Measurements from ENCODE around the gene GRIA1. TPM values are rescaled to one million over a fixed set of nuclear protein-coding genes. Genes with fewer than 3 reads are reported as not detected.

Gene GRIA1
- polyA plus RNA-seq, 2 donors: 0.01 TPM; not detected in 1

- Histone ChIP-seq H3K9me3 (ENCODE audit: control insufficient read depth in 2 of 2, insufficient read depth in 1 of 2, low read depth in 1 of 2, low read length in 1 of 2) (no peaks in the 10 kb centered on the region), H3K27me3 (ENCODE audit: control insufficient read depth in 1 of 2, insufficient read depth in 2 of 2, low read length in 2 of 2) (no peaks in the 10 kb centered on the region), H3K4me1 (ENCODE audit: control insufficient read depth in 2 of 2, insufficient read depth in 2 of 2, low read length in 1 of 2) (no peaks in the 10 kb centered on the region)
Measured at GRCh38 chr5:153463806-153464205, 26.7 kb upstream of the GRIA1 start.

GRCh38 chr5:153467546-153467945 lies 22.9 kb upstream of the GRIA1 start:
- no peaks in the 10 kb centered on the region for H3K36me3 ChIP-seq (ENCODE audit: control insufficient read depth in 2 of 2, insufficient read depth in 2 of 2, low read length in 1 of 2)
- no peak overlapping the region for H3K27ac ChIP-seq (ENCODE audit: low read depth in 2 of 2, low read length in 1 of 2)
- H3K4me3 ChIP-seq (ENCODE audit: low read depth in 1 of 2, low read length in 2 of 2): no peak overlapping the region
- H3K9me3 ChIP-seq (ENCODE audit: control insufficient read depth in 2 of 2, insufficient read depth in 1 of 2, low read depth in 1 of 2, low read length in 1 of 2): no peaks in the 10 kb centered on the region
- no peaks in the 10 kb centered on the region for H3K27me3 ChIP-seq (ENCODE audit: control insufficient read depth in 1 of 2, insufficient read depth in 2 of 2, low read length in 2 of 2)
- no peaks in the 10 kb centered on the region for H3K4me1 ChIP-seq (ENCODE audit: control insufficient read depth in 2 of 2, insufficient read depth in 2 of 2, low read length in 1 of 2)

More at GRCh38 chr5:153463806-153464205, 26.7 kb upstream of the GRIA1 start:
- H3K27ac ChIP-seq (ENCODE audit: low read depth in 2 of 2, low read length in 1 of 2): no peak overlapping the region
- WGBS, 2 donors: 50 to 68% methylated on average over 2 of the region's 2 CpGs
- no peak overlapping the region for H3K4me3 ChIP-seq (ENCODE audit: low read depth in 1 of 2, low read length in 2 of 2)
- H3K36me3 ChIP-seq (ENCODE audit: control insufficient read depth in 2 of 2, insufficient read depth in 2 of 2, low read length in 1 of 2): no peaks in the 10 kb centered on the region

- H3K4me3 ChIP-seq (ENCODE audit: low read depth in 1 of 2, low read length in 2 of 2): no peak overlapping the region
- no peaks in the 10 kb centered on the region for H3K4me1 ChIP-seq (ENCODE audit: control insufficient read depth in 2 of 2, insufficient read depth in 2 of 2, low read length in 1 of 2)
- H3K27me3 ChIP-seq (ENCODE audit: control insufficient read depth in 1 of 2, insufficient read depth in 2 of 2, low read length in 2 of 2): no peaks in the 10 kb centered on the region
- H3K9me3 ChIP-seq (ENCODE audit: control insufficient read depth in 2 of 2, insufficient read depth in 1 of 2, low read depth in 1 of 2, low read length in 1 of 2): no peaks in the 10 kb centered on the region
- H3K36me3 ChIP-seq (ENCODE audit: control insufficient read depth in 2 of 2, insufficient read depth in 2 of 2, low read length in 1 of 2): no peaks in the 10 kb centered on the region
- no peak overlapping the region for H3K27ac ChIP-seq (ENCODE audit: low read depth in 2 of 2, low read length in 1 of 2)
- WGBS, 2 donors: 59 to 64% methylated on average over 3 of the region's 3 CpGs
Measured at GRCh38 chr5:153469423-153469822, 21.0 kb upstream of the GRIA1 start.

GRCh38 chr5:153470736-153471135 lies 19.7 kb upstream of the GRIA1 start:
- H3K4me1 ChIP-seq (ENCODE audit: control insufficient read depth in 2 of 2, insufficient read depth in 2 of 2, low read length in 1 of 2): no peaks in the 10 kb centered on the region
- 46 to 57% methylated on average over 4 of the region's 4 CpGs for whole genome bisulfite sequencing, 2 donors
- no peak overlapping the region for H3K4me3 ChIP-seq (ENCODE audit: low read depth in 1 of 2, low read length in 2 of 2)
- no peaks in the 10 kb centered on the region for H3K9me3 ChIP-seq (ENCODE audit: control insufficient read depth in 2 of 2, insufficient read depth in 1 of 2, low read depth in 1 of 2, low read length in 1 of 2)
- H3K36me3 ChIP-seq (ENCODE audit: control insufficient read depth in 2 of 2, insufficient read depth in 2 of 2, low read length in 1 of 2): no peaks in the 10 kb centered on the region
- H3K27ac ChIP-seq (ENCODE audit: low read depth in 2 of 2, low read length in 1 of 2): no peak overlapping the region
- H3K27me3 ChIP-seq (ENCODE audit: control insufficient read depth in 1 of 2, insufficient read depth in 2 of 2, low read length in 2 of 2): no peaks in the 10 kb centered on the region

GRCh38 chr5:153476767-153477166 lies 13.7 kb upstream of the GRIA1 start:
- Histone ChIP-seq H3K27me3 (ENCODE audit: control insufficient read depth in 1 of 2, insufficient read depth in 2 of 2, low read length in 2 of 2) (no peaks in the 10 kb centered on the region), H3K36me3 (ENCODE audit: control insufficient read depth in 2 of 2, insufficient read depth in 2 of 2, low read length in 1 of 2) (no peaks in the 10 kb centered on the region), H3K4me3 (ENCODE audit: low read depth in 1 of 2, low read length in 2 of 2) (no peak overlapping the region), H3K4me1 (ENCODE audit: control insufficient read depth in 2 of 2, insufficient read depth in 2 of 2, low read length in 1 of 2) (no peaks in the 10 kb centered on the region), H3K27ac (ENCODE audit: low read depth in 2 of 2, low read length in 1 of 2) (no peak overlapping the region), H3K9me3 (ENCODE audit: control insufficient read depth in 2 of 2, insufficient read depth in 1 of 2, low read depth in 1 of 2, low read length in 1 of 2) (no peaks in the 10 kb centered on the region)
- 21 to 27% methylated on average over 1 of the region's 1 CpG for WGBS, 2 donors

GRCh38 chr5:153480401-153480800 lies 10.1 kb upstream of the GRIA1 start:
- no peaks in the 10 kb centered on the region for H3K27me3 ChIP-seq (ENCODE audit: control insufficient read depth in 1 of 2, insufficient read depth in 2 of 2, low read length in 2 of 2)
- H3K4me3 ChIP-seq (ENCODE audit: low read depth in 1 of 2, low read length in 2 of 2): no peak overlapping the region
- H3K4me1 ChIP-seq (ENCODE audit: control insufficient read depth in 2 of 2, insufficient read depth in 2 of 2, low read length in 1 of 2): no peaks in the 10 kb centered on the region
- no peak overlapping the region for H3K27ac ChIP-seq (ENCODE audit: low read depth in 2 of 2, low read length in 1 of 2)
- no peaks in the 10 kb centered on the region for H3K36me3 ChIP-seq (ENCODE audit: control insufficient read depth in 2 of 2, insufficient read depth in 2 of 2, low read length in 1 of 2)
- H3K9me3 ChIP-seq (ENCODE audit: control insufficient read depth in 2 of 2, insufficient read depth in 1 of 2, low read depth in 1 of 2, low read length in 1 of 2): no peaks in the 10 kb centered on the region

GRCh38 chr5:153483482-153483881 lies 7.0 kb upstream of the GRIA1 start:
- no peaks in the 10 kb centered on the region for H3K27me3 ChIP-seq (ENCODE audit: control insufficient read depth in 1 of 2, insufficient read depth in 2 of 2, low read length in 2 of 2)
- no peaks in the 10 kb centered on the region for H3K4me1 ChIP-seq (ENCODE audit: control insufficient read depth in 2 of 2, insufficient read depth in 2 of 2, low read length in 1 of 2)
- no peaks in the 10 kb centered on the region for H3K9me3 ChIP-seq (ENCODE audit: control insufficient read depth in 2 of 2, insufficient read depth in 1 of 2, low read depth in 1 of 2, low read length in 1 of 2)
- no peak overlapping the region for H3K4me3 ChIP-seq (ENCODE audit: low read depth in 1 of 2, low read length in 2 of 2)
- no peak overlapping the region for H3K27ac ChIP-seq (ENCODE audit: low read depth in 2 of 2, low read length in 1 of 2)
- WGBS, 2 donors: 76 to 87% methylated on average over 4 of the region's 4 CpGs
- H3K36me3 ChIP-seq (ENCODE audit: control insufficient read depth in 2 of 2, insufficient read depth in 2 of 2, low read length in 1 of 2): no peaks in the 10 kb centered on the region

GRCh38 chr5:153485641-153486040 lies 4.8 kb upstream of the GRIA1 start:
- H3K9me3 ChIP-seq (ENCODE audit: control insufficient read depth in 2 of 2, insufficient read depth in 1 of 2, low read depth in 1 of 2, low read length in 1 of 2): no peaks in the 10 kb centered on the region
- no peaks in the 10 kb centered on the region for H3K4me1 ChIP-seq (ENCODE audit: control insufficient read depth in 2 of 2, insufficient read depth in 2 of 2, low read length in 1 of 2)
- H3K27ac ChIP-seq (ENCODE audit: low read depth in 2 of 2, low read length in 1 of 2): no peak overlapping the region
- H3K27me3 ChIP-seq (ENCODE audit: control insufficient read depth in 1 of 2, insufficient read depth in 2 of 2, low read length in 2 of 2): no peaks in the 10 kb centered on the region
- H3K4me3 ChIP-seq (ENCODE audit: low read depth in 1 of 2, low read length in 2 of 2): no peak overlapping the region
- H3K36me3 ChIP-seq (ENCODE audit: control insufficient read depth in 2 of 2, insufficient read depth in 2 of 2, low read length in 1 of 2): no peaks in the 10 kb centered on the region
- 54 to 75% methylated on average over 2 of the region's 2 CpGs for WGBS, 2 donors

GRCh38 chr5:153486771-153487170 lies 3.7 kb upstream of the GRIA1 start:
- H3K27me3 ChIP-seq (ENCODE audit: control insufficient read depth in 1 of 2, insufficient read depth in 2 of 2, low read length in 2 of 2): no peaks in the 10 kb centered on the region
- WGBS, 2 donors: 50 to 72% methylated on average over 2 of the region's 2 CpGs
- no peaks in the 10 kb centered on the region for H3K9me3 ChIP-seq (ENCODE audit: control insufficient read depth in 2 of 2, insufficient read depth in 1 of 2, low read depth in 1 of 2, low read length in 1 of 2)
- no peak overlapping the region for H3K4me3 ChIP-seq (ENCODE audit: low read depth in 1 of 2, low read length in 2 of 2)
- no peak overlapping the region for H3K27ac ChIP-seq (ENCODE audit: low read depth in 2 of 2, low read length in 1 of 2)
- H3K36me3 ChIP-seq (ENCODE audit: control insufficient read depth in 2 of 2, insufficient read depth in 2 of 2, low read length in 1 of 2): no peaks in the 10 kb centered on the region
- H3K4me1 ChIP-seq (ENCODE audit: control insufficient read depth in 2 of 2, insufficient read depth in 2 of 2, low read length in 1 of 2): no peaks in the 10 kb centered on the region

- H3K4me1 ChIP-seq (ENCODE audit: control insufficient read depth in 2 of 2, insufficient read depth in 2 of 2, low read length in 1 of 2): no peaks in the 10 kb centered on the region
- no peak overlapping the region for H3K27ac ChIP-seq (ENCODE audit: low read depth in 2 of 2, low read length in 1 of 2)
- H3K9me3 ChIP-seq (ENCODE audit: control insufficient read depth in 2 of 2, insufficient read depth in 1 of 2, low read depth in 1 of 2, low read length in 1 of 2): no peaks in the 10 kb centered on the region
- H3K27me3 ChIP-seq (ENCODE audit: control insufficient read depth in 1 of 2, insufficient read depth in 2 of 2, low read length in 2 of 2): no peaks in the 10 kb centered on the region
- H3K36me3 ChIP-seq (ENCODE audit: control insufficient read depth in 2 of 2, insufficient read depth in 2 of 2, low read length in 1 of 2): no peaks in the 10 kb centered on the region
- no peak overlapping the region for H3K4me3 ChIP-seq (ENCODE audit: low read depth in 1 of 2, low read length in 2 of 2)
- WGBS, 2 donors: 66 to 70% methylated on average over 3 of the region's 3 CpGs
Measured at GRCh38 chr5:153489611-153490010, 859 bp upstream of the GRIA1 start.

All from esophagus (tissue), 2 donors.